ENCODE results near the gene SCLT1.

The SCLT1 gene

GRCh38 chr4:128957459-128957858 lies 135.9 kb downstream of the SCLT1 start:
- Mint-ChIP-seq H3K4me1 (ENCODE audit: low read depth) (peaks cover 15% of the 10 kb centered on the region), H3K4me3 (no peak overlapping the region), H3K36me3 (ENCODE audit: low read depth) (peaks cover 19% of the 10 kb centered on the region), H3K27ac (no peak overlapping the region), H3K9me3 (no peaks in the 10 kb centered on the region), H3K27me3 (no peaks in the 10 kb centered on the region)
- no peak for DNase-seq

GRCh38 chr4:128955751-128956150 lies 137.6 kb downstream of the SCLT1 start:
- peaks cover 4% of the 10 kb centered on the region for H3K4me1 Mint-ChIP-seq (ENCODE audit: low read depth)
- peaks cover 28% of the 10 kb centered on the region for H3K36me3 Mint-ChIP-seq (ENCODE audit: low read depth)
- H3K27ac Mint-ChIP-seq, result no peak overlapping the region
- no peaks in the 10 kb centered on the region for H3K27me3 Mint-ChIP-seq
- H3K4me3 Mint-ChIP-seq, result no peak overlapping the region
- no peaks in the 10 kb centered on the region for H3K9me3 Mint-ChIP-seq
- DNase-seq, result no peak

- no peak for DNase-seq
- peaks cover 34% of the 10 kb centered on the region for H3K36me3 Mint-ChIP-seq (ENCODE audit: low read depth)
- H3K4me3 Mint-ChIP-seq, result no peak overlapping the region
- H3K9me3 Mint-ChIP-seq, result no peaks in the 10 kb centered on the region
- no peaks in the 10 kb centered on the region for H3K27me3 Mint-ChIP-seq
- H3K4me1 Mint-ChIP-seq (ENCODE audit: low read depth), result peaks cover 4% of the 10 kb centered on the region
- no peak overlapping the region for H3K27ac Mint-ChIP-seq
Measured at GRCh38 chr4:128954941-128955340, 138.4 kb downstream of the SCLT1 start.

- Mint-ChIP-seq H3K9me3 (no peaks in the 10 kb centered on the region), H3K4me3 (no peak overlapping the region), H3K4me1 (ENCODE audit: low read depth) (no peaks in the 10 kb centered on the region), H3K36me3 (ENCODE audit: low read depth) (peaks cover 40% of the 10 kb centered on the region), H3K27me3 (no peaks in the 10 kb centered on the region), H3K27ac (no peak overlapping the region)
- DNase-seq, result no peak
Measured at GRCh38 chr4:128951316-128951715, 142.0 kb downstream of the SCLT1 start.

GRCh38 chr4:128950796-128951195 lies 142.5 kb downstream of the SCLT1 start:
- DNase-seq, result no peak
- no peaks in the 10 kb centered on the region for H3K9me3 Mint-ChIP-seq
- no peak overlapping the region for H3K4me3 Mint-ChIP-seq
- no peaks in the 10 kb centered on the region for H3K4me1 Mint-ChIP-seq (ENCODE audit: low read depth)
- no peaks in the 10 kb centered on the region for H3K27me3 Mint-ChIP-seq
- H3K36me3 Mint-ChIP-seq (ENCODE audit: low read depth), result peaks cover 41% of the 10 kb centered on the region
- H3K27ac Mint-ChIP-seq, result no peak overlapping the region

GRCh38 chr4:128946916-128947315 lies 146.4 kb downstream of the SCLT1 start:
- Mint-ChIP-seq H3K4me3 (no peak overlapping the region), H3K9me3 (peaks cover 3% of the 10 kb centered on the region), H3K27me3 (no peaks in the 10 kb centered on the region), H3K36me3 (ENCODE audit: low read depth) (peaks cover 65% of the 10 kb centered on the region), H3K4me1 (ENCODE audit: low read depth) (no peaks in the 10 kb centered on the region), H3K27ac (no peak overlapping the region)
- no peak for DNase-seq

GRCh38 chr4:128942607-128943006 lies 150.7 kb downstream of the SCLT1 start:
- no peak for DNase-seq
- H3K36me3 Mint-ChIP-seq (ENCODE audit: low read depth), result peaks cover 69% of the 10 kb centered on the region
- H3K4me3 Mint-ChIP-seq, result no peak overlapping the region
- H3K27me3 Mint-ChIP-seq, result no peaks in the 10 kb centered on the region
- no peaks in the 10 kb centered on the region for H3K4me1 Mint-ChIP-seq (ENCODE audit: low read depth)
- H3K9me3 Mint-ChIP-seq, result peaks cover 3% of the 10 kb centered on the region
- H3K27ac Mint-ChIP-seq, result no peak overlapping the region

- no peak for DNase-seq
- Mint-ChIP-seq H3K36me3 (ENCODE audit: low read depth) (peaks cover 64% of the 10 kb centered on the region), H3K9me3 (peaks cover 3% of the 10 kb centered on the region), H3K27me3 (no peaks in the 10 kb centered on the region), H3K27ac (no peak overlapping the region), H3K4me1 (ENCODE audit: low read depth) (no peaks in the 10 kb centered on the region), H3K4me3 (no peak overlapping the region)
Measured at GRCh38 chr4:128940971-128941370, 152.4 kb downstream of the SCLT1 start.

GRCh38 chr4:128930051-128930450 lies 163.3 kb downstream of the SCLT1 start:
- Mint-ChIP-seq H3K27me3 (no peaks in the 10 kb centered on the region), H3K4me3 (no peak overlapping the region), H3K9me3 (peaks cover 2% of the 10 kb centered on the region), H3K4me1 (ENCODE audit: low read depth) (no peaks in the 10 kb centered on the region), H3K36me3 (ENCODE audit: low read depth) (peaks cover 24% of the 10 kb centered on the region), H3K27ac (no peak overlapping the region)
- DNase-seq, result no peak

GRCh38 chr4:128924951-128925350 lies 168.4 kb downstream of the SCLT1 start:
- peaks cover 26% of the 10 kb centered on the region for H3K36me3 Mint-ChIP-seq (ENCODE audit: low read depth)
- peaks cover 2% of the 10 kb centered on the region for H3K9me3 Mint-ChIP-seq
- no peak overlapping the region for H3K4me3 Mint-ChIP-seq
- H3K27ac Mint-ChIP-seq, result no peak overlapping the region
- DNase-seq, result no peak
- no peaks in the 10 kb centered on the region for H3K4me1 Mint-ChIP-seq (ENCODE audit: low read depth)
- H3K27me3 Mint-ChIP-seq, result no peaks in the 10 kb centered on the region

- peaks cover 2% of the 10 kb centered on the region for H3K9me3 Mint-ChIP-seq
- peaks cover 15% of the 10 kb centered on the region for H3K4me1 Mint-ChIP-seq (ENCODE audit: low read depth)
- no peak overlapping the region for H3K27ac Mint-ChIP-seq
- DNase-seq, result no peak
- peaks cover 16% of the 10 kb centered on the region for H3K36me3 Mint-ChIP-seq (ENCODE audit: low read depth)
- H3K27me3 Mint-ChIP-seq, result no peaks in the 10 kb centered on the region
- H3K4me3 Mint-ChIP-seq, result no peak overlapping the region
Measured at GRCh38 chr4:128921954-128922353, 171.4 kb downstream of the SCLT1 start.

GRCh38 chr4:128917781-128918180 lies 175.6 kb downstream of the SCLT1 start:
- H3K27me3 Mint-ChIP-seq, result no peaks in the 10 kb centered on the region
- peaks cover 2% of the 10 kb centered on the region for H3K36me3 Mint-ChIP-seq (ENCODE audit: low read depth)
- no peak for DNase-seq
- H3K27ac Mint-ChIP-seq, result no peak overlapping the region
- peaks cover 15% of the 10 kb centered on the region for H3K4me1 Mint-ChIP-seq (ENCODE audit: low read depth)
- no peak overlapping the region for H3K4me3 Mint-ChIP-seq
- no peaks in the 10 kb centered on the region for H3K9me3 Mint-ChIP-seq

GRCh38 chr4:128916832-128917231 lies 176.5 kb downstream of the SCLT1 start:
- H3K27me3 Mint-ChIP-seq, result no peaks in the 10 kb centered on the region
- H3K27ac Mint-ChIP-seq, result no peak overlapping the region
- H3K36me3 Mint-ChIP-seq (ENCODE audit: low read depth), result peaks cover 2% of the 10 kb centered on the region
- H3K9me3 Mint-ChIP-seq, result no peaks in the 10 kb centered on the region
- no peak for DNase-seq
- H3K4me3 Mint-ChIP-seq, result no peak overlapping the region
- peaks cover 15% of the 10 kb centered on the region for H3K4me1 Mint-ChIP-seq (ENCODE audit: low read depth)

GRCh38 chr4:128915544-128915943 lies 177.8 kb downstream of the SCLT1 start:
- Mint-ChIP-seq H3K4me1 (ENCODE audit: low read depth) (peaks cover 15% of the 10 kb centered on the region), H3K4me3 (no peak overlapping the region), H3K27ac (no peak overlapping the region), H3K27me3 (no peaks in the 10 kb centered on the region), H3K36me3 (ENCODE audit: low read depth) (peaks cover 2% of the 10 kb centered on the region), H3K9me3 (no peaks in the 10 kb centered on the region)
- DNase-seq, result no peak

- no peak for DNase-seq
- H3K27ac Mint-ChIP-seq, result no peak overlapping the region
- no peaks in the 10 kb centered on the region for H3K9me3 Mint-ChIP-seq
- H3K4me3 Mint-ChIP-seq, result no peak overlapping the region
- H3K27me3 Mint-ChIP-seq, result no peaks in the 10 kb centered on the region
- peaks cover 6% of the 10 kb centered on the region for H3K4me1 Mint-ChIP-seq (ENCODE audit: low read depth)
- H3K36me3 Mint-ChIP-seq (ENCODE audit: low read depth), result no peaks in the 10 kb centered on the region
Measured at GRCh38 chr4:128913228-128913627, 180.1 kb downstream of the SCLT1 start.

GRCh38 chr4:128908735-128909134 lies 184.6 kb downstream of the SCLT1 start:
- no peak overlapping the region for H3K27ac Mint-ChIP-seq
- no peaks in the 10 kb centered on the region for H3K9me3 Mint-ChIP-seq
- no peaks in the 10 kb centered on the region for H3K27me3 Mint-ChIP-seq
- no peak overlapping the region for H3K4me3 Mint-ChIP-seq
- no peaks in the 10 kb centered on the region for H3K4me1 Mint-ChIP-seq (ENCODE audit: low read depth)
- no peaks in the 10 kb centered on the region for H3K36me3 Mint-ChIP-seq (ENCODE audit: low read depth)
- no peak for DNase-seq

All from activated T-cell treated with anti-CD3 and anti-CD28 coated beads, Interleukin-2, amount 50 U/mL, for 24 hours (primary cell).